GM12891 (cell line): ENCODE data around the gene SAMD3.
"Not testable (repeated sequence)": the region's sequence is repeated elsewhere in the genome, so short reads cannot be mapped to it uniquely, and the experiment has no call there.

Experiments used
- DNase-seq: peaks from one replicate; pipeline ENCODE4 v3.0.0; 2011; ENCODE audit warnings: low spot score; ENCODE audit not compliant: insufficient read length
- FAIRE-seq: peaks from 2 replicates; lab custom pipeline; 2011; peaks lifted over from hg19 to GRCh38; lab: Jason Lieb, UNC
- PAX5 ChIP-seq: IDR thresholded peaks from 2 replicates; pipeline ENCODE4 v1.6.1; 2011; ENCODE audit warnings: low read length, moderate library complexity, mild to moderate bottlenecking; ENCODE audit not compliant: insufficient read depth, severe bottlenecking
- POLR2A ChIP-seq: IDR thresholded peaks from 2 replicates; pipeline ENCODE4 v1.6.1; 2011; ENCODE audit warnings: low read depth, low read length, control low read depth
- POLR2AphosphoS5 ChIP-seq: IDR thresholded peaks from 2 replicates; pipeline ENCODE4 v1.6.1; 2011; ENCODE audit warnings: low read depth, low read length, control low read depth
- POU2F2 ChIP-seq: IDR thresholded peaks from 2 replicates; pipeline ENCODE4 v1.6.1; 2011; ENCODE audit warnings: low read depth, mild to moderate bottlenecking, control low read depth, low read length, moderate library complexity
- SPI1 ChIP-seq: IDR thresholded peaks from 2 replicates; pipeline ENCODE4 v1.6.1; 2011; ENCODE audit warnings: low read depth, low read length, control low read depth
- TAF1 ChIP-seq: IDR thresholded peaks from 2 replicates; pipeline ENCODE4 v1.6.1; 2011; ENCODE audit warnings: low read depth, low read length, control low read depth

SAMD3 gene

GRCh38 chr6:130152908-130153510 lies 69.7 kb downstream of the SAMD3 start:
- FAIRE-seq (no peak), DNase-seq (no peak)
- TF ChIP-seq PAX5 (no peak), POLR2A (no peak), POU2F2 (no peak), TAF1 (no peak), SPI1 (no peak), POLR2AphosphoS5 (no peak)

GRCh38 chr6:130150906-130151305 lies 71.8 kb downstream of the SAMD3 start:
- DNase-seq (no peak), FAIRE-seq (no peak)
- no peak for TF ChIP-seq POU2F2
- no peak for TF ChIP-seq POLR2AphosphoS5
- TF ChIP-seq TAF1: no peak
- TF ChIP-seq PAX5: no peak
- TF ChIP-seq SPI1: no peak
- no peak for TF ChIP-seq POLR2A

DNA sequence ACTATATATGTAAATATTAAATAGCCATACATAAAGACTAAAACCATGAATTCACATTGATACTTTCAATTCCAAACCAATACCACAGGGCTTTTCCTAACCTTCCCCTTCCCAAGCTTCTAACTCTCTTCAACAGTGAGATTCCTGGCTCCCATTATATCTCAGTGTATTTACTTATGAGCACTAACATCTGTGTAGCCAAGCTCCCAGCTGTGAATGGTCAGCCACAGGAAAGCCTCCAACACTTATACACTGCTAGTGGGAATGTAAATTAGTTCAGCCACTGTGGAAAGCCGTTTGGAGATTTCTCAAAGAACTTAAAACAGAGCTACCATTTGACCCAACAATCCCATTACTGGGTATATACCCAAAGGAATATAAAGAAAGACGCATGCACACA lies 73.7 kb downstream of the SAMD3 start:
- DNase-seq, FAIRE-seq: not testable (repeated sequence)

GRCh38 chr6:130148181-130148580 lies 74.6 kb downstream of the SAMD3 start:
- TF ChIP-seq POLR2AphosphoS5: no peak
- no peak for TF ChIP-seq POLR2A
- TF ChIP-seq TAF1: no peak
- no peak for TF ChIP-seq PAX5
- TF ChIP-seq POU2F2: no peak
- TF ChIP-seq SPI1: no peak
- DNase-seq: no peak
- no peak for FAIRE-seq

DNA sequence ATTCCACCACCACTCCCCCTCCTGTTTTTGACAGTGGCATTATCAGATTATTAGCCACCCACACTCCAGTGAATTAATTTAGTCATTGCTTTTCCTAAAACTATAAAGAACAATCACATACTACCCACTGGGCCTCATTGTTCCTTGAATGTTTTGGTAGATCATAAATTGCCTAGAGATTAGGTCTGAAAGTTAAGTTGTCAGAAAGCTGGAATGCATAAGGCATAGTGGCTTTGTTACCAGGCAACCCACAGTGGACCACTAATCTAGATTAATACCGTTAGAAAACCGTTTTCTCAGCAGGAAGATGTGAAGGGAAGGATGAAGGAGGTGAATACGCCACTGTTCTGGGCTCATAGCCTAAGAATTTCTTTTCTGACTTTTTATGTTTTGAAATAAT lies 75.6 kb downstream of the SAMD3 start:
- FAIRE-seq: no peak

DNA sequence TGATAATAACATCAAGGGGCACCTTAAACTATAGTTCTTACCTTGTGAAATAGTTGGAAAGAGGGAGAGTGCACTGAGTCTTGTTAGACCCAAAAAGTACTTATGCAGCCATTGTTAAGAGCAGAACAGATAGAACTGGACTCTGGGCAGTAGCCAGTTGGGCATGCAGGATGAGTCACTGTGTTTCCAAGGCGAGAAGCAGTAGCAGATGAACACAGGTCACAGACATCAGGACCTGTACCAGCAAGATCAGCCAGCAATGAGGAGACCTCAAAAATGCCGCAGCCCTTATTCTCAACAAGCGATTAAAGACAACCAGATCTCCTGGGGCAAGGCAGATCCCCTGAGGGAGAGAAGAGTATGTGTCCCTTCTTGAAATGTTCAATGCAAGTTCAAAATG lies 79.0 kb downstream of the SAMD3 start:
- TF ChIP-seq POLR2A (no peak), SPI1 (no peak), PAX5 (no peak), POLR2AphosphoS5 (no peak), TAF1 (no peak), POU2F2 (no peak)
- DNase-seq (no peak), FAIRE-seq (no peak)

More for the DNA sequence above, 75.6 kb downstream of the SAMD3 start:
- no peak for DNase-seq
- TF ChIP-seq POLR2AphosphoS5 (no peak), SPI1 (no peak), POLR2A (no peak), POU2F2 (no peak), PAX5 (no peak), TAF1 (no peak)

- TF ChIP-seq SPI1: no peak
- TF ChIP-seq POLR2A: no peak
- no peak for TF ChIP-seq TAF1
- no peak for TF ChIP-seq POLR2AphosphoS5
- TF ChIP-seq PAX5: no peak
- TF ChIP-seq POU2F2: no peak
- DNase-seq: no peak
- FAIRE-seq: no peak
Observed at GRCh38 chr6:130140084-130140483, 82.7 kb downstream of the SAMD3 start.

GRCh38 chr6:130138909-130139242 lies 83.9 kb downstream of the SAMD3 start:
- TF ChIP-seq POLR2A (no peak), POU2F2 (no peak), POLR2AphosphoS5 (no peak)
- DNase-seq (no peak), FAIRE-seq (peak; percentile 41)

- TF ChIP-seq POLR2AphosphoS5: no peak
- TF ChIP-seq TAF1: no peak
- no peak for TF ChIP-seq PAX5
- no peak for TF ChIP-seq POLR2A
- no peak for TF ChIP-seq SPI1
- TF ChIP-seq POU2F2: no peak
- no peak for FAIRE-seq
- DNase-seq: no peak
Observed at GRCh38 chr6:130138116-130138908, 84.4 kb downstream of the SAMD3 start.

GRCh38 chr6:130136798-130137197 lies 86.0 kb downstream of the SAMD3 start:
- DNase-seq (no peak), FAIRE-seq (no peak)
- TF ChIP-seq SPI1: no peak
- no peak for TF ChIP-seq TAF1
- no peak for TF ChIP-seq POLR2AphosphoS5
- no peak for TF ChIP-seq POLR2A
- TF ChIP-seq POU2F2: no peak
- TF ChIP-seq PAX5: no peak
